Measurements from ENCODE around the gene RNF224. TPM values are rescaled to one million over a fixed set of nuclear protein-coding genes. Genes with fewer than 3 reads are reported as not detected.
A peak's percentile ranks its signal among the peaks of the same experiment; 100 is the strongest.

RNF224 gene
- total and polyA plus RNA-seq, 2 of the 13 experiments (the other 11 are each of a cell fraction or from before 2014, with no cell fraction given): 0.09 TPM; not detected in 1

DNA sequence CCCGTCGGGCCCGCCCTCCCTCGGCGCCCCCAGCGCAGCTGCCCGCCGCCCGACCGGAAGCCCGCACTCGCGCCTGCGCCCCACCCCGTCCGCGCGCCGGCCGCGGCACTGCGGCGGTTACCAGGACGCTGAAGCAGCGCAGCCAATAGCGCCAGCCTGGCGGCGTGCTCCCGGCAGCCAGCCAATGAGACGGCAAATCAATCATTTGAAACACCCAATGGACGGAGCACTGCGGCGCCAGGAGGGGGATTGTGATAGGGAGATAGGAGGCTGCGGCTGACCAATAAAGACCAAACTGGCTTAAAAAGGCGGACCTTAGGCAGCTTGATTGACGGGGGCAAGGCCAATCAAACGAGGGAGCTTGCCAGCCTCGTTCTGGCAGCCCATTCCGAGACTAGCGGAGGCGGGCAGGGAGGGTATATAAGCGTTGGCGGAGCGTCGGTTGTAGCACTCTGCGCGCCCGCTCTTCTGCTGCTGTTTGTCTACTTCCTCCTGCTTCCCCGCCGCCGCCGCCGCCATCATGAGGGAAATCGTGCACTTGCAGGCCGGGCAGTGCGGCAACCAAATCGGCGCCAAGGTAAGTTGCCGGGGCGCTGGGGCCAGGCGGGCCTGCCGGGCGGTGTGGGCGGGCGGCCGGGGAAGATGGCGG, 13.7 kb downstream of the RNF224 start, which contains the start of gene TUBB4B (continued):
- TF ChIP-seq, protein P1, sequence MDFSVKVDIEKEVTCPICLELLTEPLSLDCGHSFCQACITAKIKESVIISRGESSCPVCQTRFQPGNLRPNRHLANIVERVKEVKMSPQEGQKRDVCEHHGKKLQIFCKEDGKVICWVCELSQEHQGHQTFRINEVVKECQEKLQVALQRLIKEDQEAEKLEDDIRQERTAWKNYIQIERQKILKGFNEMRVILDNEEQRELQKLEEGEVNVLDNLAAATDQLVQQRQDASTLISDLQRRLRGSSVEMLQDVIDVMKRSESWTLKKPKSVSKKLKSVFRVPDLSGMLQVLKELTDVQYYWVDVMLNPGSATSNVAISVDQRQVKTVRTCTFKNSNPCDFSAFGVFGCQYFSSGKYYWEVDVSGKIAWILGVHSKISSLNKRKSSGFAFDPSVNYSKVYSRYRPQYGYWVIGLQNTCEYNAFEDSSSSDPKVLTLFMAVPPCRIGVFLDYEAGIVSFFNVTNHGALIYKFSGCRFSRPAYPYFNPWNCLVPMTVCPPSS (IDR thresholded peaks at IDR 0.05): no peak
- TF ChIP-seq DR1 (CRISPR knock-in tag; IDR thresholded peaks at IDR 0.05) (peak; percentile 96), MBD4 (IDR thresholded peaks at IDR 0.05; ENCODE audit: borderline replicate concordance, low read length) (no peak), ZNF251 (CRISPR knock-in tag; IDR thresholded peaks at IDR 0.05) (no peak), AKAP8 (CRISPR knock-in tag; IDR thresholded peaks at IDR 0.05) (no peak), ADNP (CRISPR knock-in tag; IDR thresholded peaks at IDR 0.05) (no peak), THYN1 (CRISPR knock-in tag; IDR thresholded peaks at IDR 0.05; ENCODE audit: borderline replicate concordance, low read depth) (no peak), ZSCAN21 (CRISPR knock-in tag; IDR thresholded peaks at IDR 0.05; ENCODE audit: borderline replicate concordance) (0 out of 2 replicates have a peak, but pooled peaks have one; percentile 29), ZNF180 (CRISPR knock-in tag; IDR thresholded peaks at IDR 0.05; ENCODE audit: borderline replicate concordance, low read depth) (0 out of 2 replicates have a peak, but pooled peaks have one; percentile 45), ISL2 (CRISPR knock-in tag; IDR thresholded peaks at IDR 0.05) (peak; percentile 56), ARNTL (CRISPR knock-in tag; IDR thresholded peaks at IDR 0.05) (0 out of 2 replicates have a peak, but pooled peaks have one; percentile 1), CC2D1A (CRISPR knock-in tag; IDR thresholded peaks at IDR 0.05) (no peak), ZBTB42 (CRISPR knock-in tag; IDR thresholded peaks at IDR 0.05) (no peak), JDP2 (CRISPR knock-in tag; IDR thresholded peaks at IDR 0.05; ENCODE audit: borderline replicate concordance) (peak; percentile 65), NFIB (CRISPR knock-in tag; IDR thresholded peaks at IDR 0.05; ENCODE audit: borderline replicate concordance) (no peak), ZNF557 (CRISPR knock-in tag; IDR thresholded peaks at IDR 0.05) (0 out of 2 replicates have a peak, but pooled peaks have one; percentile 30), ZNF296 (CRISPR knock-in tag; conservative IDR thresholded peaks at IDR 0.05) (no peak), ZBTB38 (CRISPR knock-in tag; IDR thresholded peaks at IDR 0.05) (no peak; the same call in 1 of the 2 replicates), ZNF136 (CRISPR knock-in tag; IDR thresholded peaks at IDR 0.05; ENCODE audit: low read depth) (no peak), SP140L (CRISPR knock-in tag; IDR thresholded peaks at IDR 0.05; ENCODE audit: borderline replicate concordance) (no peak), ZNF670 (CRISPR knock-in tag; IDR thresholded peaks at IDR 0.05; ENCODE audit: borderline replicate concordance) (no peak), SP1 (IDR thresholded peaks at IDR 0.05) (no peak), SP1 (CRISPR knock-in tag; IDR thresholded peaks at IDR 0.05) (peak; percentile 50), ZNF766 (CRISPR knock-in tag; IDR thresholded peaks at IDR 0.05; ENCODE audit: borderline replicate concordance) (no peak)
- TF ChIP-seq, protein P2, sequence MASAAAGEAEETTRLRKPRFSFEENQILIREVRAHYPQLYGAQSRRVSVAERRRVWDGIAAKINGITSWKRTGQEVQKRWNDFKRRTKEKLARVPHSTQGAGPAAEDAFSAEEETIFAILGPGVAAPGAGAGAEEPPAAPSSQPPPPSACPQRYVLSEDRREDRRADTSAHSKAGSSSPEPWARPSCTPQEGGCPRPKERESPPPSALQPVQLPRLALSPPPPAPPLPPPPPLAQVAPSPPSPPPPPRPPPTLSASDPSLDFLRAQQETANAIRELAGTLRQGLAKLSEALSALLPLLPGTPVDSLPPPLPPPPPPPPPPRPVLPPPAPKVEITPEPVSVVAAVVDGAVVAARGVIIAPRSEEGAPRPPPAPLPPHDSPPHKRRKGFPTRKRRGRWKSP (CRISPR knock-in tag; IDR thresholded peaks at IDR 0.05): no peak
- TF ChIP-seq, protein P3, sequence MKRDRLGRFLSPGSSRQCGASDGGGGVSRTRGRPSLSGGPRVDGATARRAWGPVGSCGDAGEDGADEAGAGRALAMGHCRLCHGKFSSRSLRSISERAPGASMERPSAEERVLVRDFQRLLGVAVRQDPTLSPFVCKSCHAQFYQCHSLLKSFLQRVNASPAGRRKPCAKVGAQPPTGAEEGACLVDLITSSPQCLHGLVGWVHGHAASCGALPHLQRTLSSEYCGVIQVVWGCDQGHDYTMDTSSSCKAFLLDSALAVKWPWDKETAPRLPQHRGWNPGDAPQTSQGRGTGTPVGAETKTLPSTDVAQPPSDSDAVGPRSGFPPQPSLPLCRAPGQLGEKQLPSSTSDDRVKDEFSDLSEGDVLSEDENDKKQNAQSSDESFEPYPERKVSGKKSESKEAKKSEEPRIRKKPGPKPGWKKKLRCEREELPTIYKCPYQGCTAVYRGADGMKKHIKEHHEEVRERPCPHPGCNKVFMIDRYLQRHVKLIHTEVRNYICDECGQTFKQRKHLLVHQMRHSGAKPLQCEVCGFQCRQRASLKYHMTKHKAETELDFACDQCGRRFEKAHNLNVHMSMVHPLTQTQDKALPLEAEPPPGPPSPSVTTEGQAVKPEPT (CRISPR knock-in tag; IDR thresholded peaks at IDR 0.05; ENCODE audit: low read depth): no peak; the same call in 1 of the 2 replicates
- TF ChIP-seq, protein P4, sequence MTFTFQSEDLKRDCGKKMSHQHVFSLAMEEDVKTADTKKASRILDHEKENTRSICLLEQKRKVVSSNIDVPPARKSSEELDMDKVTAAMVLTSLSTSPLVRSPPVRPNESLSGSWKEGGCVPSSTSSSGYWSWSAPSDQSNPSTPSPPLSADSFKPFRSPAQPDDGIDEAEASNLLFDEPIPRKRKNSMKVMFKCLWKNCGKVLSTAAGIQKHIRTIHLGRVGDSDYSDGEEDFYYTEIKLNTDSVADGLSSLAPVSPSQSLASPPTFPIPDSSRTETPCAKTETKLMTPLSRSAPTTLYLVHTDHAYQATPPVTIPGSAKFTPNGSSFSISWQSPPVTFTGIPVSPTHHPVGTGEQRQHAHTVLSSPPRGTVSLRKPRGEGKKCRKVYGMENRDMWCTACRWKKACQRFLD (CRISPR knock-in tag; IDR thresholded peaks at IDR 0.05; ENCODE audit: borderline replicate concordance): no peak
